ENCODE results near the gene NGF. TPM values are rescaled to one million over a fixed set of nuclear protein-coding genes. Genes with fewer than 3 reads are reported as not detected.
A peak's percentile ranks its signal among the peaks of the same experiment; 100 is the strongest.

NGF gene
- total RNA-seq, 4 donors from 2014 or later: 0.42 to 1.4 (median 0.84) TPM; not detected in 1

- 44 to 64% methylated on average over 5 of the region's 5 CpGs for WGBS, 2 donors
- DNase-seq (ENCODE audit: low spot score in 2 of 2): peak in 1 of 2 donors; percentile 28
- intact Hi-C loops (cut with DNase I; ENCODE audit: low total_unique reads): no loop called here
- no peak overlapping the region for H3K4me3 ChIP-seq (ENCODE audit: low read depth, poor library complexity, severe bottlenecking)
- TF ChIP-seq POLR2A (IDR thresholded peaks at IDR 0.05) (no peak), CTCF (IDR thresholded peaks at IDR 0.05) (no peak)
Observed at GRCh38 chr1:115325874-115326273, 12.2 kb downstream of the NGF start.

- no peak overlapping the region for H3K4me3 ChIP-seq (ENCODE audit: low read depth, poor library complexity, severe bottlenecking)
- TF ChIP-seq CTCF (IDR thresholded peaks at IDR 0.05) (no peak), POLR2A (IDR thresholded peaks at IDR 0.05) (no peak)
- intact Hi-C loops (cut with DNase I; ENCODE audit: low total_unique reads): no loop called here
- 92 to 95% methylated on average over 8 of the region's 8 CpGs for WGBS, 2 donors
- DNase-seq (ENCODE audit: low spot score in 2 of 2): peak in 1 of 2 donors; percentile 23
Observed at GRCh38 chr1:115324649-115325420, 13.2 kb downstream of the NGF start.

- H3K4me3 ChIP-seq (ENCODE audit: low read depth, poor library complexity, severe bottlenecking): no peak overlapping the region
- peak in 1 of 2 donors; percentile 9 for DNase-seq (ENCODE audit: low spot score in 2 of 2)
- WGBS, 2 donors: 49 to 57% methylated on average over 2 of the region's 2 CpGs
- intact Hi-C loops (cut with DNase I; ENCODE audit: low total_unique reads): no loop called here
- TF ChIP-seq CTCF (IDR thresholded peaks at IDR 0.05) (no peak), POLR2A (IDR thresholded peaks at IDR 0.05) (no peak)
Observed at GRCh38 chr1:115323366-115324004, 14.6 kb downstream of the NGF start.

GRCh38 chr1:115322631-115323030, 15.4 kb downstream of the NGF start:
- TF ChIP-seq CTCF (IDR thresholded peaks at IDR 0.05): no peak
- TF ChIP-seq POLR2A (IDR thresholded peaks at IDR 0.05): no peak
- H3K4me3 ChIP-seq (ENCODE audit: low read depth, poor library complexity, severe bottlenecking): no peak overlapping the region
- no peak for DNase-seq (ENCODE audit: low spot score in 2 of 2)
- intact Hi-C loops (cut with DNase I; ENCODE audit: low total_unique reads): no loop called here
- WGBS, 2 donors: 88 to 91% methylated on average over 3 of the region's 3 CpGs

- 90 to 93% methylated on average over 6 of the region's 6 CpGs for WGBS, 2 donors
- no peak for DNase-seq (ENCODE audit: low spot score in 2 of 2)
- TF ChIP-seq CTCF (IDR thresholded peaks at IDR 0.05): no peak
- TF ChIP-seq POLR2A (IDR thresholded peaks at IDR 0.05): no peak
- no peak overlapping the region for H3K4me3 ChIP-seq (ENCODE audit: low read depth, poor library complexity, severe bottlenecking)
- intact Hi-C loops (cut with DNase I; ENCODE audit: low total_unique reads): no loop called here
Observed at GRCh38 chr1:115320377-115320776, 17.7 kb downstream of the NGF start.

Measured in lower leg skin (tissue), 4 donors.